Measurements from ENCODE around the gene GLRX3. TPM values are rescaled to one million over a fixed set of nuclear protein-coding genes. Genes with fewer than 3 reads are reported as not detected.
A peak's percentile ranks its signal among the peaks of the same experiment; 100 is the strongest.
"Not testable (repeated sequence)": the region's sequence is repeated elsewhere in the genome, so short reads cannot be mapped to it uniquely, and the experiment has no call there.

GLRX3 gene
- polyA plus RNA-seq, 10 donors, result 58.5 to 69.0 (median 60.7) TPM

- no peak for DNase-seq
Observed at GRCh38 chr10:130188195-130189175, 52.3 kb downstream of the GLRX3 start.

GRCh38 chr10:130189608-130190054, 53.4 kb downstream of the GLRX3 start:
- DNase-seq, result no peak

- peak; percentile 87 to 96 (median 94) for DNase-seq
Observed at GRCh38 chr10:130190055-130190736, 54.0 kb downstream of the GLRX3 start.

- peak in 1 of 3 donors; percentile 16 for DNase-seq
Observed at GRCh38 chr10:130190737-130191115, 54.5 kb downstream of the GLRX3 start.

- DNase-seq, result no peak
Observed at GRCh38 chr10:130191380-130191779, 55.2 kb downstream of the GLRX3 start.

GRCh38 chr10:130192276-130192848, 56.2 kb downstream of the GLRX3 start:
- DNase-seq, result no peak

GRCh38 chr10:130193033-130193432, 56.8 kb downstream of the GLRX3 start:
- no peak for DNase-seq

- no peak for DNase-seq
Observed at GRCh38 chr10:130193493-130194193, 57.5 kb downstream of the GLRX3 start.

GRCh38 chr10:130194194-130194990, 58.2 kb downstream of the GLRX3 start:
- DNase-seq, result no peak

GRCh38 chr10:130194991-130195645, 58.9 kb downstream of the GLRX3 start:
- no peak for DNase-seq

- DNase-seq, result no peak
Observed at GRCh38 chr10:130195746-130196294, 59.6 kb downstream of the GLRX3 start.

- no peak for DNase-seq
Observed at GRCh38 chr10:130196511-130197487, 60.6 kb downstream of the GLRX3 start.

GRCh38 chr10:130198651-130199050, 62.5 kb downstream of the GLRX3 start:
- no peak for DNase-seq

- DNase-seq, result no peak
Observed at GRCh38 chr10:130200179-130201042, 64.2 kb downstream of the GLRX3 start.

GRCh38 chr10:130201043-130201380, 64.8 kb downstream of the GLRX3 start:
- DNase-seq, result no peak

GRCh38 chr10:130202150-130202549, 66.0 kb downstream of the GLRX3 start:
- not testable (repeated sequence) for DNase-seq

- DNase-seq, result no peak
Observed at GRCh38 chr10:130202984-130203621, 66.9 kb downstream of the GLRX3 start.
